HG02763 (cell line): ENCODE data around the gene IGFBP2.

Source experiments
- ATAC-seq: cut with Tn5 transposase; IDR thresholded peaks from one replicate; pipeline ENCODE4 v1.9.1; 2021; ENCODE audit warnings: mild to moderate bottlenecking, moderate library complexity; ENCODE audit not compliant: unreplicated experiment

Gene IGFBP2

GRCh38 chr2:216661051-216661450, 27.8 kb downstream of the IGFBP2 start:
- no peak for ATAC-seq

DNA sequence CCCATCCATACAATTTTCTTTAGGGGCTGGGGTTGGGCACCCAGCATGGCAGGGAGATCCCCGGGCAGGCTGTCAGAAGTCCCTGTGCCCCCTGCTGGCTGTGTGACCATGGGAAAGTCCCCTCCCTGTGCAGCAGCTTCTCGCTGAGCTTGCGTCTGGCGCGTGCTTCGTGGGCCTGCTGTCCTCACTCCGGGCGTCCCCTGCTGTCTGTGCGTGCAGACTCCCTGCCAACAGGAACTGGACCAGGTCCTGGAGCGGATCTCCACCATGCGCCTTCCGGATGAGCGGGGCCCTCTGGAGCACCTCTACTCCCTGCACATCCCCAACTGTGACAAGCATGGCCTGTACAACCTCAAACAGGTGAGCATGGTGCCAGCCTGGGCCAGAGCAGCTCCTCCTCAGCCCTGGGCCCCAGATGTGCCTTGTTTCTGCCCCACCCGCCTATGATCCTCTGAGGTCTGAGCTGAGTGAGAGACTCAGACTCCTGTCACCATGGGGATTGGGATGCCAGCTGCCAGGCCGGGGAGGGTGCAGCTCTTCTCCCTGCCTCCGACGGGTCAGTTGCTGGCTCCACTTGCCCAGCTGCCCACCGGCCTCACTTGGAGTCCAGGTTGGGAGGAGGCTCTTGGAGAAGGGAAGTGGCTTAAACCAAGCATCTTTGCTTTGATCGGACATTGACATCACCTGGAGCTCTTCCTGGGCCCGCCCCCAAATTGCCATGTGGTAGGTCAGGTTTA, 28.6 kb downstream of the IGFBP2 start:
- ATAC-seq: no peak

DNA sequence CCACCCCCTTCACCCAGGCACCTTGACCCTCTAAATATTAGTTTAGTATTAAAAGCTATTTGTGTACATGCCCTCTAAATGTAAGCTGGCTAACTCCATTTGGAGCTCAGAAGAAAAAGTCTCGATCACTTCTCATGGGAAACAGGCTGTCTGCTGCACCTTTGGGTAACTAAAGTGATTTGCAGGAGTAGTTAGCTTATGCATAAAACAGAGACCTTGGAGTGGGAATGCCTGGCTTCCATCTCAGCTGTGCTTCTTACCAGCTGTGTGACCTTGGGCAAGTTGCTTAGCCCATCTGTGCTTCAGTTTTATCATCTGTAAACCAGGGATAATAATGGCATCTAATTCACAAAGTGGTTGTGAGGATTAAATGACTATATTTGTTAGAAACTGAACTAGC, 29.9 kb downstream of the IGFBP2 start:
- ATAC-seq: no peak

- no peak for ATAC-seq
Observed at GRCh38 chr2:216663846-216664245, 30.6 kb downstream of the IGFBP2 start.

DNA sequence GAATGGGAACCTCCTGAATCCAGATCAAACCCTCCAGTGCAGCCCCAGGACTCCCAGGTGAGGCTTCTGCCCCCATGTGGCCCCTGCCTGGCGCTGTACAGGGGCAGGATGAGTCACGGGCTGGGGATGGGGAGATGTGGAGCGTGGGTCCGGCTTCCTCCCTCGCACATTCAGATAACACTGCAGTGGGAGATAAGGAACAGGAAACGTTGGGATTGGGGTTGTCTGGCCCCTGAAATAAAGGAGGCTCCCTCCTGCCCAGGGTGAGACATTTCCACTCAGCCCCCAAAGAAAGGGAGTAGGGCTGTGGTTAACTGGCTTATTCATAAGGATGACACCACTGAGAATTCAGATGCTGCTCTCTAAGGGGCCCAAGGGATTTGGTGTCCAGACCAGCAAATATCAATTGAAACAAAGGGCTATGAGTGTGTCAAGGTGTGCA, 31.4 kb downstream of the IGFBP2 start:
- no peak for ATAC-seq

GRCh38 chr2:216665242-216665641, 32.0 kb downstream of the IGFBP2 start:
- no peak for ATAC-seq

GRCh38 chr2:216665717-216666116, 32.5 kb downstream of the IGFBP2 start:
- ATAC-seq: no peak

DNA sequence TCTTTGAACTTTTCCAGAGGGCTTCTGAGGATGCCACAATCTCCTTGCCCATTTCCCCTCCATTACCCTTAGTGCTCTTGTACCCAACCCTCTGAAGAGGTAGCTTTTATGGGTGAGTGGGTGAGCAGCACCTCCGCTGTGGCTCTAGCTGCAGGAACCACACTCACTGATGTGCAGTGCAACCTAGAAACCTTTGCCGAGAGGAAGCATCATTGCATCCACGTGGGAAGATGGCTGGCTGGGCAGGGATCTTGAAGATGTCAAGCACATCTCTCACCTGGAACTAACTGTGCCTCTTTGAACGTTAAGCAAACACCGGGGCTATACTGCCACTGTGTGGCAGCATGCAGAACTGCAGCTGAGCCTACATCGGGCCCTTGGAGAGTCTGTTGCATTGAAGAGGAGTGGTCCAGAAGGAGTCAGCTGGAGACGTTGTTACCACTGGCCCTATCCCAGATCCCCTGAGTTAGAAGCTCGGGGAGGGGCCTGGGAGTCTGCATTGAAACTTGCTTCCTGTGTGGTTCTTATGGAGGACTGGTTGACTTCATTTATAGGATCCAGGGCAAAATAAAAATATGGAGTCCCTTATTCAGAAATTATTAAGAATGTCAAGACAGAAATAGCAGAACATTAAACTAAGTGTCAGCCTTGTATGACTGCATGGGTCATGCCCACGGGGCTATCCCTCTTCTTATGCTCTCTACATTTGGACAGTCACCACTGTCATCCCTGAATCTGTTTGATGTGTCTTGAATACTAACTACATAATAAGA, 33.4 kb downstream of the IGFBP2 start:
- ATAC-seq: peak; percentile 57

DNA sequence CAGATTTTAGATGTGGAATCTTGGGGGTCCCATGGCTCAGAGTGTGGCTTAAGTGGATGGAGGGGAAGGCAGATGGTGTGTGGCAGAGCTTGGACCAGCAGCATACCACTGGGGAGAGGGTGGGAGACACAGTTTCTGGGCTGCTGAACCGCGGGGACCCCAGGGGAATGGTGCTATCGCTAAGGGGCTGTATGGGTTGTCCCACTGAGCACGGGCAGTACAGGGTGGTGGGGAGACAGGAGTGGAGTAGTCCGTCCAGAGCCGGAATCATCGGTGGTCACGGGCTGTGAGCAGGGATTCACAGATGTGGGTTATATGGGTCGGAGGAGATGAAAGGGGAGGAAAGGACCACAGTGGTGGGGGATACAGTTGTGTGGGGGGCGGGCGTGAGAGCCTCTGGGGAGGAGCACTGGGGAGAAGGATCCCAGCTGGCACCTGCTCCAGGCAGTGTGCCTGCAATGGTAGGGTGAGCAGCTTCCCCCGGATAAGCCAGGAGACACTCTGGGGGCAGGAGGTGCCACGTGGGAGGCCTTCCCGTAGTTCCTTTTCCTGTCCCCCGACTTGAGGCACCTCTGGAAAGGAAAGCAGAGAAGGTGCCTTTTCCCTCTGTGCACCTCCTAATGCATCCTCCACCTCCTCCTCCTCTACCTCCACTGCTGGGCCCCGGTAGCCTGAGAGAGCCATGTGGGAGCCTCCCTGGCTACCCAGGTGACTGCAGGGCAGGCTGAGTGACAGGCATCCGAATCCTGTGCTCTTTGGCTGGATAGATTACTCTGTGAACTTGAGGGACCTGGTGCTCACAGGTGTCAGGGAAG, 37.3 kb downstream of the IGFBP2 start:
- ATAC-seq: no peak

DNA sequence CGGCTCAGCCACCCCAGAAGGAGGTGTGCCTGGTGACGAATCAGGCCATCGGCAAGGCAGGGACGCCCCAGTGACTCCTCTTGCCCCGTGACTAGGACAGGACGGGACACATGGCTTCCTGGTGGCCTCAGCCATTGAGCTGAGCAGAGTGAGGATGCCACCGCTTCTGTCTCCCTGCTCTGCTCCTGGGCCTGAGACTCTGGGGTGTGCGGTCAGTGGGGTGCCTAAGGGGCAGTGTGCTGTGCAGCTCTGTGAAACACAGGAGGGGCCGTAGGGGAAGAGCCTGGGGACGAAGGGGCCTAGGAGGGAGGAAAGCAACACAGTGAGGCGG, 37.8 kb downstream of the IGFBP2 start:
- no peak for ATAC-seq

GRCh38 chr2:216671791-216672343, 38.6 kb downstream of the IGFBP2 start:
- ATAC-seq: no peak

DNA sequence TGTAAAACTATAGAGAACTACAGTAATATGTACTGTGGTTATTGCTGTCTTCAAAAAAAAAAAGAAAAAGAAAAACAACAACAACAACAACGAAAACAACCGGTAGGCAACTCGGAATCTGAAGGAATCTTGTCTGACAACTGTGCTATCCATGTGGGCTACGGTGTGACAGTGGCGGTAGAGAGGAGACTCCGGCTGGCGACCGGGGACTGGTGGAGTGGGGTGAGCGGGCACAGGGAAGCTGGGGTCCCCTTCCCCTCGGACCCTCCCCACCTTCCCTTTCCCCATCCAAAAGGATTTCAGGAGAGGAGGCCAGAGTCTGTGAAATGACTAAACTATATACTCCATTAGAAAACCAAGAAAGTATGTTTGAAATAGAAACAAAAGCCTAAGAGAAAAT, 39.2 kb downstream of the IGFBP2 start:
- no peak for ATAC-seq

- no peak for ATAC-seq
Observed at GRCh38 chr2:216673021-216673420, 39.8 kb downstream of the IGFBP2 start.

GRCh38 chr2:216673609-216674008, 40.4 kb downstream of the IGFBP2 start:
- no peak for ATAC-seq

GRCh38 chr2:216674376-216674775, 41.2 kb downstream of the IGFBP2 start:
- no peak for ATAC-seq

GRCh38 chr2:216676630-216677029, 43.4 kb downstream of the IGFBP2 start:
- ATAC-seq: no peak

GRCh38 chr2:216677439-216678097, 44.3 kb downstream of the IGFBP2 start:
- ATAC-seq: no peak

GRCh38 chr2:216678098-216678465, 44.9 kb downstream of the IGFBP2 start:
- ATAC-seq: no peak

GRCh38 chr2:216678813-216679657, 45.8 kb downstream of the IGFBP2 start:
- no peak for ATAC-seq

GRCh38 chr2:216679658-216680024, 46.4 kb downstream of the IGFBP2 start:
- no peak for ATAC-seq
